ENCODE results near the gene CLCA2. TPM values are rescaled to one million over a fixed set of nuclear protein-coding genes. Genes with fewer than 3 reads are reported as not detected.
A peak's percentile ranks its signal among the peaks of the same experiment; 100 is the strongest.

The CLCA2 gene
- total RNA-seq, 1 donor from 2014 or later = not detected

- DNase-seq (ENCODE audit: low read depth) = no peak
- no peaks in the 10 kb centered on the region for H3K27me3 ChIP-seq (ENCODE audit: control insufficient read depth, insufficient read depth, low read length)
- H3K4me3 ChIP-seq (ENCODE audit: low read depth, low read length) = no peak overlapping the region
- TF ChIP-seq CTCF (IDR thresholded peaks at IDR 0.05; ENCODE audit: insufficient read depth, low read length, poor library complexity, severe bottlenecking) = no peak
- H3K36me3 ChIP-seq (ENCODE audit: control insufficient read depth, insufficient read depth, low read length) = no peaks in the 10 kb centered on the region
These were observed 53.7 kb downstream of the CLCA2 start for GRCh38 chr1:86477682-86478081.

GRCh38 chr1:86478416-86479156 is 54.6 kb downstream of the CLCA2 start:
- no peak for DNase-seq (ENCODE audit: low read depth)
- Histone ChIP-seq H3K27me3 (ENCODE audit: control insufficient read depth, insufficient read depth, low read length) (no peaks in the 10 kb centered on the region), H3K4me3 (ENCODE audit: low read depth, low read length) (no peak overlapping the region), H3K36me3 (ENCODE audit: control insufficient read depth, insufficient read depth, low read length) (no peaks in the 10 kb centered on the region)
- TF ChIP-seq CTCF (IDR thresholded peaks at IDR 0.05; ENCODE audit: insufficient read depth, low read length, poor library complexity, severe bottlenecking) = no peak

- no peaks in the 10 kb centered on the region for H3K36me3 ChIP-seq (ENCODE audit: control insufficient read depth, insufficient read depth, low read length)
- H3K4me3 ChIP-seq (ENCODE audit: low read depth, low read length) = no peak overlapping the region
- no peaks in the 10 kb centered on the region for H3K27me3 ChIP-seq (ENCODE audit: control insufficient read depth, insufficient read depth, low read length)
- no peak for DNase-seq (ENCODE audit: low read depth)
- TF ChIP-seq CTCF (IDR thresholded peaks at IDR 0.05; ENCODE audit: insufficient read depth, low read length, poor library complexity, severe bottlenecking) = no peak
These were observed 58.0 kb downstream of the CLCA2 start for GRCh38 chr1:86481966-86482365.

GRCh38 chr1:86487131-86487810 is 63.3 kb downstream of the CLCA2 start:
- Histone ChIP-seq H3K27me3 (ENCODE audit: control insufficient read depth, insufficient read depth, low read length) (no peaks in the 10 kb centered on the region), H3K36me3 (ENCODE audit: control insufficient read depth, insufficient read depth, low read length) (no peaks in the 10 kb centered on the region), H3K4me3 (ENCODE audit: low read depth, low read length) (no peak overlapping the region)
- no peak for TF ChIP-seq CTCF (IDR thresholded peaks at IDR 0.05; ENCODE audit: insufficient read depth, low read length, poor library complexity, severe bottlenecking)
- DNase-seq (ENCODE audit: low read depth) = peak; percentile 38

- Histone ChIP-seq H3K27me3 (ENCODE audit: control insufficient read depth, insufficient read depth, low read length) (no peaks in the 10 kb centered on the region), H3K36me3 (ENCODE audit: control insufficient read depth, insufficient read depth, low read length) (no peaks in the 10 kb centered on the region), H3K4me3 (ENCODE audit: low read depth, low read length) (no peak overlapping the region)
- DNase-seq (ENCODE audit: low read depth) = no peak
- no peak for TF ChIP-seq CTCF (IDR thresholded peaks at IDR 0.05; ENCODE audit: insufficient read depth, low read length, poor library complexity, severe bottlenecking)
These were observed 63.8 kb downstream of the CLCA2 start for GRCh38 chr1:86487811-86488141.

Measured in kidney epithelial cell (primary cell).